GM10266 (cell line): Measurements from ENCODE around the gene DIAPH3.

ENCODE experiments used
- DNase-seq: peaks from one replicate; pipeline ENCODE4 v3.0.0; 2012; ENCODE audit errors: extremely low spot score
- CTCF ChIP-seq: IDR thresholded peaks from 2 replicates; pipeline ENCODE4 v1.5.1; 2012; ENCODE audit warnings: mild to moderate bottlenecking, low read depth; ENCODE audit not compliant: control insufficient read depth, insufficient read depth; ENCODE audit errors: missing control alignments

DIAPH3 gene

GRCh38 chr13:60019119-60019993 lies 144.4 kb downstream of the DIAPH3 start:
- TF ChIP-seq CTCF: no peak
- DNase-seq: peak; percentile 5

GRCh38 chr13:60018536-60018935 lies 145.2 kb downstream of the DIAPH3 start:
- TF ChIP-seq CTCF: no peak
- DNase-seq: no peak

- TF ChIP-seq CTCF: no peak
- DNase-seq: no peak
Measured at GRCh38 chr13:60016229-60016628, 147.5 kb downstream of the DIAPH3 start.

GRCh38 chr13:60013166-60013565 lies 150.6 kb downstream of the DIAPH3 start:
- no peak for DNase-seq
- TF ChIP-seq CTCF: no peak

- no peak for DNase-seq
- TF ChIP-seq CTCF: no peak
Measured at GRCh38 chr13:60012488-60012887, 151.2 kb downstream of the DIAPH3 start.

- no peak for DNase-seq
- TF ChIP-seq CTCF: no peak
Measured at GRCh38 chr13:60009300-60010253, 154.2 kb downstream of the DIAPH3 start.

- TF ChIP-seq CTCF: no peak
- DNase-seq: no peak
Measured at GRCh38 chr13:60001889-60002288, 161.8 kb downstream of the DIAPH3 start.
